ENCODE measurements around the gene ZNF444.
"Not testable (repeated sequence)": the region's sequence is repeated elsewhere in the genome, so short reads cannot be mapped to it uniquely, and the experiment has no call there.

Gene ZNF444

DNA sequence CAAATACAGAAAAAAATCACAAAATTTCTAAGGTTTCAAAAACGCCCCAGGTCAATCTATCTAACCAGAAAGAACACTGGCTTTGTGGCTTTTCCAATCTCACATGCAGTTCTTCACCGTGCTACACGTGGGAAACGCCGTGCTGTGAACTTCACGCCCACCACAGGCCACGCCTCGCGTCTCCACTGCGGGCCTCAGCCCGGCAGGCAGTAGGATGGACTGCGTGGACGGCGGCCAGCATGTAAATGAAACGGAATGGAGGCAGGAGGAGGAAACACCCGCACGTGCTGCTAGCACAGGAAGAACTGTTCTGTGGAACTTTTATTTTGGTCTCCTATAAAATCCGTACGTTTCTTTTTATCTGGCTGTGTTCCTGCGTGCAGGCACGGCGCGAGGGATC is 43.8 kb upstream of the ZNF444 start:
- no peak overlapping the region for H3K4me3 ChIP-seq (ENCODE audit: low read depth, low read length)
- TF ChIP-seq, protein P1, sequence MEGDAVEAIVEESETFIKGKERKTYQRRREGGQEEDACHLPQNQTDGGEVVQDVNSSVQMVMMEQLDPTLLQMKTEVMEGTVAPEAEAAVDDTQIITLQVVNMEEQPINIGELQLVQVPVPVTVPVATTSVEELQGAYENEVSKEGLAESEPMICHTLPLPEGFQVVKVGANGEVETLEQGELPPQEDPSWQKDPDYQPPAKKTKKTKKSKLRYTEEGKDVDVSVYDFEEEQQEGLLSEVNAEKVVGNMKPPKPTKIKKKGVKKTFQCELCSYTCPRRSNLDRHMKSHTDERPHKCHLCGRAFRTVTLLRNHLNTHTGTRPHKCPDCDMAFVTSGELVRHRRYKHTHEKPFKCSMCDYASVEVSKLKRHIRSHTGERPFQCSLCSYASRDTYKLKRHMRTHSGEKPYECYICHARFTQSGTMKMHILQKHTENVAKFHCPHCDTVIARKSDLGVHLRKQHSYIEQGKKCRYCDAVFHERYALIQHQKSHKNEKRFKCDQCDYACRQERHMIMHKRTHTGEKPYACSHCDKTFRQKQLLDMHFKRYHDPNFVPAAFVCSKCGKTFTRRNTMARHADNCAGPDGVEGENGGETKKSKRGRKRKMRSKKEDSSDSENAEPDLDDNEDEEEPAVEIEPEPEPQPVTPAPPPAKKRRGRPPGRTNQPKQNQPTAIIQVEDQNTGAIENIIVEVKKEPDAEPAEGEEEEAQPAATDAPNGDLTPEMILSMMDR (IDR thresholded peaks at IDR 0.05; ENCODE audit: insufficient read depth, low read length, missing control alignments) = no peak
- POLR2A ChIA-PET = no interaction called here
- CTCF ChIA-PET = interaction anchor here (1.3 kb wide), 1 partner anchor 21 kb away, joined by 3 read pairs; no protein-coding TSS in a partner anchor
- DNase-seq (ENCODE audit: low read depth, low spot score) = no peak

DNA sequence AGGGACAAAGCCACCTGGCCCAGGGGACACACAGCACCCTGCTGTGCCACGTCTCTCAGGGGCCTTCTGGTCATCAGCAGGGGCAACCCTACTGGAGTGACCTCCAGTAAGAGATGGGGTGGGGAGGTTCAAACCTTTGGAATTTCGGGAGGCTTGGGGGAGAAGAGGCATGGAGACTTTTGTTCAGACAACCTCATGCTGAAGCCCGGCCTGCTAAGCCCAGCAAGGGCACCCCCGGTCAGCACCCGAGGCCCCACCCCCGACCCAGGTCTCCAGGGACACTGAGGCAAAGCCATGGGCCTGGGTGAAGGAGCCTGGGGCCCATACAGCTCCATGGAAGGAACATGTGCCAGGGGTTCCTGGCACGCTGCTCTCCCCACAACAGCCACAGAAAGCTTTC is 43.3 kb upstream of the ZNF444 start:
- CTCF ChIA-PET = no interaction called here
- POLR2A ChIA-PET = no interaction called here
- no peak overlapping the region for H3K4me3 ChIP-seq (ENCODE audit: low read depth, low read length)
- TF ChIP-seq, protein P1 (IDR thresholded peaks at IDR 0.05; ENCODE audit: insufficient read depth, low read length, missing control alignments) = no peak
- no peak for DNase-seq (ENCODE audit: low read depth, low spot score)

DNA sequence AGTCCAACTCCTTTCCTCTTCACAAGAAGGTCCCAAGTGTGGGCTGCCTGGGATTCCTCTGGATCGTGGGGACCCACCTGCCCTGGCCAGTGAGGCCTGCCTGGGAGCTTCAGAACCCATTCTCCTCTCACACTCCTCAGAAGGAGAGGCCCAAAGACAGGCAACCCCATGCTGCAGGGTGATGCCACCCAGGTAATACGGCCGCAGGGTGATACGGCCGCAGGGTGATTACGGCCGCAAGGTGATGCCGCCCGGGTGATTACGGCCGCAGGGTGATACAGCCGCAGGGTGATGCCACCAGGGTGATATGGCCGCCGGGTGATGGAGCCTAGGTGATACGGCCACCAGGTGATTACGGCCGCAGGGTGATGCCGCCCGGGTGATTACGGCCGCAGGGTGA is 42.9 kb upstream of the ZNF444 start:
- H3K4me3 ChIP-seq (ENCODE audit: low read depth, low read length); DNase-seq (ENCODE audit: low read depth, low spot score); POLR2A ChIA-PET; CTCF ChIA-PET: not testable (repeated sequence)

DNA sequence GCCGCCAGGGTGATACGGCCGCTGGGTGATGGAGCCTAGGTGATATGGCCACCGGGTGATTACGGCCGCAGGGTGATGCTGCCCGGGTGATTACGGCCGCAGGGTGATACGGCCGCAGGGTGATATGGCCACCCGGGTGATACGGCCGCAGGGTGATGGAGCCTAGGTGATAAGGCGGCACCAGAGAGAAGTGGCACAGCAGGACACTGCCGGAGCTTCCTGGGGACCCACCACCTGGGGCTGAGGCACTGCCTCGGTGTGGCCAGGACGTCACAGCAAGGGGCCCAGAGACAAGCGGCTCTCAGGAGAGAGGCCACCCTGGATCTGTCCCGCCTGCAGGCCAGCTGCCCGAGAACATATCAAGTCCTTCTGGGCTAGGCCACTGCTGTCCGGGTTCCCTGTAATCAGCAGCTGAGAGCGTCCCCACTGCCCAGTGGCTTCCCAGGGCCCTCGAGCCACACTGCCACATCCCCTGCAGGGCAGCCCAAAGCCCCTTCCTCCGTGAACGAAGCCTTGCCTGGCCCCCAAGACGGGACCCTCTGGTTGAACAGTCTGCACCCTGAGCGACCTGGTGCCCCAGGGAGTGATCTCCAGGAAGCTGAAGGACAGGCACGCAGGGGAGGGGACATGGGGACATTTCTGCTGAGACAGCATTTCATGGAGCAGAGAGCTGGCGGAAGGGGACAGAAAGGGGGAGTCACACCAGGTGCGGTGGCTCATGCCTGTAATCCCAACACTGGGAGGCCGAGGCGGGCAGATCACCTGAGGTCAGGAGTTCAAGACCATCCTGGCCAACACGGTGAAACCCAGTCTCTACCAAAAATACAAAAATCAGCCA is 42.1 kb upstream of the ZNF444 start:
- ChIA-PET CTCF (interaction anchor here (1.8 kb wide), 1 partner anchor 18 kb away, joined by 5 read pairs; no protein-coding TSS in a partner anchor), POLR2A (no interaction called here)
- DNase-seq (ENCODE audit: low read depth, low spot score) = no peak
- TF ChIP-seq, protein P1 (IDR thresholded peaks at IDR 0.05; ENCODE audit: insufficient read depth, low read length, missing control alignments) = no peak
- no peak overlapping the region for H3K4me3 ChIP-seq (ENCODE audit: low read depth, low read length)

DNA sequence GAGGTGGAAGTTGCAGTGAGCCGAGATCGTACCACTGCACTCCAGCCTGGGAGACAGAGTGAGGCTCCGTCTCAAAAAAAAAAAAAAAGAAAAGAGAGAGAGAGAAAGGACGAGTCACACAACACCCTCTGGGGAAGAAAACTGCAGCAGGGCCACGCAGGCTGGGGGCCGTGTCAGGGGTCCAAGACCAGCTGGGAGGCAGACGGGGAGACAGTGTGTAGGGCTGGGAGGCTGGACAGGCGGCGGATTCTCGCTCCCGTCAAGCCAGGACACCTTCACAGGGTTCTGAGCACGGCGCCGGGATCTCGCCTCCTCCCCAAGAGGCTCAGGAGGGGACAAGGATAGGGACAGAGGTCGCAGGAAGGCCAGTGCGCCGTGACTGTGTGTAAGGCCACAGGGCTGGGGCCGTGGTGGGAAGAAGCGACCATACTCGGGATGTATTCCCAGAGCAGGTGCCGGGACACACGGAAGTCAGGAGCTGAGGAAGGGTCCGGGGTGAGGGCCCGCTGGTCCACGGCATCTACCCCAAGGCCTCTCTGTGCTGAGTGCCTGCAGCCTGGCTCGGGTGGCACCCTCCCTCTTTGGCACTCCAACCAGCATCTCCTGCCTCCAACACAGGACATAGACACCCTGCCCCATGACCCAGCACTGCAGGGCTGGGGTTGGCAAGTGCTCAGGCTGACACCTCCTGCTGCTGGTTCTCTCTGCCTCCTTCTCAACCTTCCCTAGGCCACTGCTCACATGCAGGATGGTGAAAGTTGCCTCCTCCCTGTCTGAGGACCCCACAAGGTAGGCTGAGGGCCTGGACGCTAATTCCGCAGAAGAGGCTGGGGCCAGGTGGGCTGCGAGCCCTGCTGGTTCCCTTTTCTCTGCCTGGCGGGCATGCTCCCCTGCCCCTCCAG is 41.2 kb upstream of the ZNF444 start:
- no peak overlapping the region for H3K4me3 ChIP-seq (ENCODE audit: low read depth, low read length)
- TF ChIP-seq, protein P1 (IDR thresholded peaks at IDR 0.05; ENCODE audit: insufficient read depth, low read length, missing control alignments) = no peak
- ChIA-PET CTCF (interaction anchor here (1.8 kb wide), 1 partner anchor 19 kb away, joined by 5 read pairs; no protein-coding TSS in a partner anchor), POLR2A (no interaction called here)
- no peak for DNase-seq (ENCODE audit: low read depth, low spot score)

DNA sequence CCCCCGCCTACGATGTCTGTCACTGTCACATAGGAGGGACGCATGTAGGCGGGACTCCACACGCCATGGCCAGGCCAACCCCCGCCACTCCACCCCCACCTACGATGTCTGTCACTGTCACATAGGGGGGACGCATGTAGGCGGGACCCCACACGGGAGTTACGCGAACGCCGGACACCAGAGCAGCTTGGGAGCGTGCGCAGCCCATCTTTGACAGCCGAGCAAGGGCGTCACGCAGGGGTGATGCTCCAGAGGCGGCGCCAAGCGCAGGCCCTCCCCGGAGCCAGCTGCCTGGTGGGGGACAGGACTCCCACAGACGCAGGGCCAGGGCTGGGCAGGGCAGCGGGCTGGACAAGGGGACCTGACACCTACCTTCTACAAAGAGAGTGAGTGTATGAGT is 40.0 kb upstream of the ZNF444 start:
- DNase-seq (ENCODE audit: low read depth, low spot score) = no peak
- CTCF ChIA-PET = no interaction called here
- POLR2A ChIA-PET = no interaction called here
- no peak overlapping the region for H3K4me3 ChIP-seq (ENCODE audit: low read depth, low read length)
- TF ChIP-seq, protein P1 (IDR thresholded peaks at IDR 0.05; ENCODE audit: insufficient read depth, low read length, missing control alignments) = no peak

Data from AG04449 (cell line).